Neural cell (in vitro differentiated cells): Measurements from ENCODE around the gene ATAD1.

ENCODE experiments used
- EZH2 ChIP-seq: fragments of 200-600, 300-800 bp; shearing (Covaris generic), sonication (generic); IDR thresholded peaks from 2 replicates; pipeline ENCODE4 v1.6.1; 2014; ENCODE audit warnings: antibody characterized with exemption, low read length, borderline replicate concordance, mild to moderate bottlenecking; ENCODE audit not compliant: insufficient read depth, poor library complexity, severe bottlenecking
- POLR2AphosphoS5 ChIP-seq: IDR thresholded peaks from 2 replicates; pipeline ENCODE4 v1.6.1; 2012
- RAD21 ChIP-seq: fragments of 450-650 bp; conservative IDR thresholded peaks from 2 replicates; pipeline ENCODE4 v1.6.1; 2014; ENCODE audit warnings: antibody characterized with exemption, mild to moderate bottlenecking, moderate library complexity
- TAF1 ChIP-seq: IDR thresholded peaks from 2 replicates; pipeline ENCODE4 v1.6.1; 2012; ENCODE audit warnings: low read depth
- TF ChIP-seq, protein P1 (sequence below): fragments of 450-650 bp; IDR thresholded peaks from 2 replicates; pipeline ENCODE4 v1.5.1; 2014; ENCODE audit warnings: antibody characterized with exemption, mild to moderate bottlenecking, moderate library complexity; ENCODE audit not compliant: poor library complexity, severe bottlenecking
- TF ChIP-seq, protein P2 (sequence below): IDR thresholded peaks from 2 replicates; pipeline ENCODE4 v1.6.1; 2012; ENCODE audit warnings: borderline replicate concordance

DNA sequence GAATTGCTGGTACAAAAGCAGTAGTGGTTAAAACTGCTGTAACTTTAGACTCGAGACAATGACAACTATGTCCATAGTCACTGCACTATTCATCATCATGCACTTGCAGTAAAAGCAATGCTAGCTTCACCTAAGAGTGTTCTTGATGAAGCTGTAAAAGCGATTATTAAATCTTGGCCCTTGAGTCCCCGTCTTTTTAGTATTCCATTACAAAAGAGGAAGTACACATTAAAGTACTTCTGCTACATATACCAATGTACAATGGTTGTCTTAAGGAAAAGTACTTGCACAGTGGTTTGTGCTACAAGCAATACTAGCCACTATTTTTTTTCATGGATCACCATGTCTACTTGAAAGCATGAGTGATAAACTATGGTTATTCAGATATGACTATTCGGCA lies 78.3 kb downstream of the ATAD1 start:
- TF ChIP-seq, protein P1, sequence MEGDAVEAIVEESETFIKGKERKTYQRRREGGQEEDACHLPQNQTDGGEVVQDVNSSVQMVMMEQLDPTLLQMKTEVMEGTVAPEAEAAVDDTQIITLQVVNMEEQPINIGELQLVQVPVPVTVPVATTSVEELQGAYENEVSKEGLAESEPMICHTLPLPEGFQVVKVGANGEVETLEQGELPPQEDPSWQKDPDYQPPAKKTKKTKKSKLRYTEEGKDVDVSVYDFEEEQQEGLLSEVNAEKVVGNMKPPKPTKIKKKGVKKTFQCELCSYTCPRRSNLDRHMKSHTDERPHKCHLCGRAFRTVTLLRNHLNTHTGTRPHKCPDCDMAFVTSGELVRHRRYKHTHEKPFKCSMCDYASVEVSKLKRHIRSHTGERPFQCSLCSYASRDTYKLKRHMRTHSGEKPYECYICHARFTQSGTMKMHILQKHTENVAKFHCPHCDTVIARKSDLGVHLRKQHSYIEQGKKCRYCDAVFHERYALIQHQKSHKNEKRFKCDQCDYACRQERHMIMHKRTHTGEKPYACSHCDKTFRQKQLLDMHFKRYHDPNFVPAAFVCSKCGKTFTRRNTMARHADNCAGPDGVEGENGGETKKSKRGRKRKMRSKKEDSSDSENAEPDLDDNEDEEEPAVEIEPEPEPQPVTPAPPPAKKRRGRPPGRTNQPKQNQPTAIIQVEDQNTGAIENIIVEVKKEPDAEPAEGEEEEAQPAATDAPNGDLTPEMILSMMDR: no peak
- no peak for TF ChIP-seq RAD21
- TF ChIP-seq, protein P2, sequence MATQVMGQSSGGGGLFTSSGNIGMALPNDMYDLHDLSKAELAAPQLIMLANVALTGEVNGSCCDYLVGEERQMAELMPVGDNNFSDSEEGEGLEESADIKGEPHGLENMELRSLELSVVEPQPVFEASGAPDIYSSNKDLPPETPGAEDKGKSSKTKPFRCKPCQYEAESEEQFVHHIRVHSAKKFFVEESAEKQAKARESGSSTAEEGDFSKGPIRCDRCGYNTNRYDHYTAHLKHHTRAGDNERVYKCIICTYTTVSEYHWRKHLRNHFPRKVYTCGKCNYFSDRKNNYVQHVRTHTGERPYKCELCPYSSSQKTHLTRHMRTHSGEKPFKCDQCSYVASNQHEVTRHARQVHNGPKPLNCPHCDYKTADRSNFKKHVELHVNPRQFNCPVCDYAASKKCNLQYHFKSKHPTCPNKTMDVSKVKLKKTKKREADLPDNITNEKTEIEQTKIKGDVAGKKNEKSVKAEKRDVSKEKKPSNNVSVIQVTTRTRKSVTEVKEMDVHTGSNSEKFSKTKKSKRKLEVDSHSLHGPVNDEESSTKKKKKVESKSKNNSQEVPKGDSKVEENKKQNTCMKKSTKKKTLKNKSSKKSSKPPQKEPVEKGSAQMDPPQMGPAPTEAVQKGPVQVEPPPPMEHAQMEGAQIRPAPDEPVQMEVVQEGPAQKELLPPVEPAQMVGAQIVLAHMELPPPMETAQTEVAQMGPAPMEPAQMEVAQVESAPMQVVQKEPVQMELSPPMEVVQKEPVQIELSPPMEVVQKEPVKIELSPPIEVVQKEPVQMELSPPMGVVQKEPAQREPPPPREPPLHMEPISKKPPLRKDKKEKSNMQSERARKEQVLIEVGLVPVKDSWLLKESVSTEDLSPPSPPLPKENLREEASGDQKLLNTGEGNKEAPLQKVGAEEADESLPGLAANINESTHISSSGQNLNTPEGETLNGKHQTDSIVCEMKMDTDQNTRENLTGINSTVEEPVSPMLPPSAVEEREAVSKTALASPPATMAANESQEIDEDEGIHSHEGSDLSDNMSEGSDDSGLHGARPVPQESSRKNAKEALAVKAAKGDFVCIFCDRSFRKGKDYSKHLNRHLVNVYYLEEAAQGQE: no peak
- TF ChIP-seq EZH2: no peak
- no peak for TF ChIP-seq TAF1
- no peak for TF ChIP-seq POLR2AphosphoS5
